ENCODE results near the gene SPG11. TPM values are rescaled to one million over a fixed set of nuclear protein-coding genes. Genes with fewer than 3 reads are reported as not detected.
"Not testable (repeated sequence)": the region's sequence is repeated elsewhere in the genome, so short reads cannot be mapped to it uniquely, and the experiment has no call there.

Gene SPG11
- total and polyA plus RNA-seq, 9 of the 15 experiments (the other 6 are each of a cell fraction or from before 2014, with no cell fraction given): 23.3 to 71.2 (median 45.6) TPM

GRCh38 chr15:44682809-44683682 lies 19.6 kb upstream of the SPG11 start (continued):
- TF ChIP-seq AFF1 (IDR thresholded peaks at IDR 0.05; ENCODE audit: low read depth in 1 of 2, partially characterized antibody in 2 of 2): peak in 1 of 2 experiments; percentile 59
- TF ChIP-seq ZNF318 (IDR thresholded peaks at IDR 0.05; ENCODE audit: borderline replicate concordance in 1 of 2, low read depth in 1 of 2): 0 out of 4 replicates have a peak, but pooled peaks of 1 of the 2 experiments have one; percentile 22
- TF ChIP-seq L3MBTL2 (IDR thresholded peaks at IDR 0.05): peak; percentile 60; the same call in 1 of the 2 replicates
- peak; percentile 40; the same call in 1 of the 2 replicates for TF ChIP-seq POLR2AphosphoS5 (IDR thresholded peaks at IDR 0.05; ENCODE audit: control insufficient read depth, insufficient read depth, low read depth, low read length)
- TF ChIP-seq NR4A1 (CRISPR knock-in tag; IDR thresholded peaks at IDR 0.05): not testable (repeated sequence)
- TF ChIP-seq NR4A1 (tag; IDR thresholded peaks at IDR 0.05): peak; percentile 68; the same call in 1 of the 2 replicates

All from K562 (cell line).